A549 (cell line): ENCODE measurements around the gene DEUP1. TPM values are rescaled to one million over a fixed set of nuclear protein-coding genes. Genes with fewer than 3 reads are reported as not detected.

Experiments
- ATAC-seq, 2 experiments: fragments of 200-7000 bp in 1 of 2; fragments of >200 bp in 1 of 2; cut with Nextera tagmentation in 1 of 2; cut with Tn5 transposase in 1 of 2; 3 replicates each; pipeline versions ENCODE4 v1.8.0 to v1.9.1; 2018 to 2020; ENCODE audit warnings: mild to moderate bottlenecking in 1 of 2, moderate library complexity in 1 of 2
- CTCF ChIA-PET: fragments of 300-600 bp; sonication (Branson Sonifier 250); formaldehyde crosslinking; extraction: SDS; loops from one replicate; lab custom pipeline; 2021; ENCODE audit warnings: antibody characterized with exemption, inconsistent platforms; lab: Yijun Ruan, JAX
- POLR2A ChIA-PET: fragments of 350-600 bp; formaldehyde crosslinking; extraction: SDS; loops from one replicate; lab custom pipeline; 2021; ENCODE audit warnings: antibody characterized with exemption, inconsistent platforms; lab: Yijun Ruan, JAX
- DNase-seq, 2 experiments: peaks; one replicate each; pipeline versions ENCODE4 v3.0.0 to v3.0.0-alpha.2; 2011 to 2016; ENCODE audit warnings: low read depth in 1 of 2, low spot score in 1 of 2
- FAIRE-seq: peaks from 2 replicates; lab custom pipeline; 2011; peaks lifted over from hg19 to GRCh38; lab: Jason Lieb, UNC
- H3K27ac ChIP-seq, 2 experiments: fragments of >200 bp; sonication (Bioruptor Twin); formaldehyde crosslinking; 3 replicates each; pipeline ENCODE4 v1.5.1; 2016 to 2017
- H3K4me1 ChIP-seq: fragments of >200 bp; sonication (Bioruptor Twin); formaldehyde crosslinking; 3 replicates; pipeline ENCODE4 v1.6.1; 2016
- H3K4me2 ChIP-seq: fragments of >200 bp; sonication (Bioruptor Twin); formaldehyde crosslinking; 3 replicates; pipeline ENCODE4 v1.6.1; 2016
- H3K4me3 ChIP-seq: fragments of >200 bp; sonication (Bioruptor Twin); formaldehyde crosslinking; 3 replicates; pipeline ENCODE4 v1.5.1; 2016
- H3K9me3 ChIP-seq: fragments of >200 bp; sonication (Bioruptor Twin); formaldehyde crosslinking; 3 replicates; pipeline ENCODE4 v1.6.1; 2016
- CEBPB ChIP-seq, 2 experiments: fragments of >200 bp in 1 of 2; sonication (Bioruptor Twin) in 1 of 2; formaldehyde crosslinking in 1 of 2; IDR thresholded peaks; 2 replicates each; pipeline ENCODE4 v1.6.1; 2012 to 2016
- CHD4 ChIP-seq: fragments of 200-600 bp; sonication (generic); IDR thresholded peaks from 2 replicates; pipeline ENCODE4 v1.6.1; 2016; ENCODE audit warnings: antibody characterized with exemption, mild to moderate bottlenecking, borderline replicate concordance
- EHF ChIP-seq: fragments of 250-450 bp; sonication (Bioruptor Pico); IDR thresholded peaks from 2 replicates; pipeline ENCODE4 v1.5.0; 2020; ENCODE audit warnings: mild to moderate bottlenecking
- EP300 ChIP-seq, 2 experiments: fragments of >200 bp; sonication (Bioruptor Twin); formaldehyde crosslinking; IDR thresholded peaks; 2 replicates in 1 of 2; 3 replicates in 1 of 2; pipeline ENCODE4 v1.6.1; 2016 to 2017
- ESRRA ChIP-seq: fragments of 150-350 bp; IDR thresholded peaks from 2 replicates; pipeline ENCODE4 v1.6.1; 2014; ENCODE audit warnings: mild to moderate bottlenecking, low read length, borderline replicate concordance
- FOSB ChIP-seq: fragments of 250-450 bp; sonication (Bioruptor Pico); IDR thresholded peaks from 2 replicates; pipeline ENCODE4 v1.5.0; 2020; ENCODE audit warnings: mild to moderate bottlenecking, moderate library complexity
- FOSL2 ChIP-seq, 2 experiments: fragments of 450-650 bp in 1 of 2; fragments of >200 bp in 1 of 2; sonication (Bioruptor Twin) in 1 of 2; formaldehyde crosslinking; IDR thresholded peaks; 2 replicates each; pipeline versions ENCODE4 v1.5.0 to v1.6.1; 2016 to 2020; ENCODE audit warnings: mild to moderate bottlenecking in 1 of 2, moderate library complexity in 1 of 2
- HDAC2 ChIP-seq: fragments of 200-600 bp; sonication (generic); IDR thresholded peaks from 2 replicates; pipeline ENCODE4 v1.6.1; 2016
- HEYL ChIP-seq: fragments of 250-450 bp; sonication (Bioruptor Pico); IDR thresholded peaks from 2 replicates; pipeline ENCODE4 v1.8.0; 2021; ENCODE audit warnings: mild to moderate bottlenecking, moderate library complexity
- HOXA7 ChIP-seq: fragments of 250-450 bp; sonication (Bioruptor Pico); IDR thresholded peaks from 2 replicates; pipeline ENCODE4 v1.5.0; 2020; ENCODE audit warnings: mild to moderate bottlenecking, moderate library complexity
- JUN ChIP-seq, 2 experiments: fragments of >200 bp; sonication (Bioruptor Twin); formaldehyde crosslinking; IDR thresholded peaks; 2 replicates in 1 of 2; 3 replicates in 1 of 2; pipeline ENCODE4 v1.6.1; 2016 to 2017
- JUNB ChIP-seq: fragments of >200 bp; sonication (Bioruptor Twin); formaldehyde crosslinking; IDR thresholded peaks from 2 replicates; pipeline ENCODE4 v1.6.1; 2016
- KDM5A ChIP-seq: fragments of 200-600 bp; sonication (generic); IDR thresholded peaks from 2 replicates; pipeline ENCODE4 v1.6.1; 2016; ENCODE audit warnings: antibody characterized with exemption, mild to moderate bottlenecking
- NFE2L2 ChIP-seq: fragments of 150-350 bp; conservative IDR thresholded peaks from 2 replicates; pipeline ENCODE4 v1.6.1; 2014; ENCODE audit warnings: low read length
- NPAS2 ChIP-seq: fragments of 250-450 bp; sonication (Bioruptor Pico); IDR thresholded peaks from 2 replicates; pipeline ENCODE4 v1.8.0; 2022; ENCODE audit warnings: mild to moderate bottlenecking, moderate library complexity, borderline replicate concordance
- POLR2A ChIP-seq: IDR thresholded peaks from 2 replicates; pipeline ENCODE4 v1.6.1; 2012; ENCODE audit warnings: mild to moderate bottlenecking, low read length
- RAD21 ChIP-seq, 2 experiments: fragments of >200 bp in 1 of 2; sonication (Bioruptor Twin) in 1 of 2; formaldehyde crosslinking in 1 of 2; IDR thresholded peaks in 1 of 2; conservative IDR thresholded peaks in 1 of 2; 2 replicates in 1 of 2; 3 replicates in 1 of 2; pipeline ENCODE4 v1.6.1; 2012 to 2018; ENCODE audit warnings: inconsistent platforms in 1 of 2
- RCOR1 ChIP-seq: fragments of 150-350 bp; IDR thresholded peaks from 2 replicates; pipeline ENCODE4 v1.6.1; 2014; ENCODE audit warnings: antibody characterized with exemption, low read length, low read depth
- RFX5 ChIP-seq: fragments of 450-650 bp; IDR thresholded peaks from 2 replicates; pipeline ENCODE4 v1.7.1; 2014; ENCODE audit warnings: antibody characterized with exemption, mild to moderate bottlenecking, moderate library complexity
- SREBF2 ChIP-seq: fragments of 450-650 bp; IDR thresholded peaks from 2 replicates; pipeline ENCODE4 v1.6.1; 2014; ENCODE audit warnings: mild to moderate bottlenecking, moderate library complexity
- TP53 ChIP-seq: fragments of 250-450 bp; sonication (Bioruptor Pico); IDR thresholded peaks from 2 replicates; pipeline ENCODE4 v1.5.0; 2021; ENCODE audit warnings: mild to moderate bottlenecking, moderate library complexity
- ZC3H11A ChIP-seq: fragments of 450-650 bp; IDR thresholded peaks from 2 replicates; pipeline ENCODE4 v1.6.1; 2014; ENCODE audit warnings: antibody characterized with exemption, mild to moderate bottlenecking
- ZFP36 ChIP-seq: fragments of 450-650 bp; IDR thresholded peaks from 2 replicates; pipeline ENCODE4 v1.6.1; 2014; ENCODE audit warnings: borderline replicate concordance; ENCODE audit not compliant: partially characterized antibody
- ZSCAN20 ChIP-seq: fragments of 250-450 bp; sonication (Bioruptor Pico); IDR thresholded peaks from 2 replicates; pipeline ENCODE4 v1.8.0; 2022; ENCODE audit warnings: mild to moderate bottlenecking, moderate library complexity
- WGBS: methylation state at CpG from one replicate; pipeline ENCODE4 v1.1.6; 2017; ENCODE audit errors: missing lambda C conversion rate; 5-methylcytosine and 5-hydroxymethylcytosine counted together
- polyA plus RNA-seq, 4 experiments: library from polyadenylated mRNA; depleted of rRNA in 3 of 4; stranded (reverse); fragments of >200 nt; fragmentation: RNase III in 1 of 4; extraction: RNeasy Plus Mini Kit Qiagen cat#74134 plus additional on column Dnase treatment in 1 of 4; gene quantifications; 2 replicates in 3 of 4; 3 replicates in 1 of 4; pipeline ENCODE4 v1.2.3, GENCODE V29; 2011 to 2017
- TF ChIP-seq, protein P1 (sequence below): fragments of >200 bp; sonication (Bioruptor Twin); formaldehyde crosslinking; IDR thresholded peaks from 3 replicates; pipeline ENCODE4 v1.5.1; 2016
- TF ChIP-seq, protein P2 (sequence below): fragments of 250-450 bp; sonication (Bioruptor Pico); IDR thresholded peaks from 2 replicates; pipeline ENCODE4 v1.5.0; 2021; ENCODE audit warnings: mild to moderate bottlenecking, moderate library complexity, borderline replicate concordance
- TF ChIP-seq, protein P3 (sequence below): fragments of 150-350 bp; IDR thresholded peaks from 2 replicates; pipeline ENCODE4 v1.6.1; 2014; ENCODE audit warnings: low read depth, mild to moderate bottlenecking, low read length

Gene DEUP1
- polyA plus RNA-seq, 2 of the 4 experiments (the other 2 are of a cell fraction), result not detected

DNA sequence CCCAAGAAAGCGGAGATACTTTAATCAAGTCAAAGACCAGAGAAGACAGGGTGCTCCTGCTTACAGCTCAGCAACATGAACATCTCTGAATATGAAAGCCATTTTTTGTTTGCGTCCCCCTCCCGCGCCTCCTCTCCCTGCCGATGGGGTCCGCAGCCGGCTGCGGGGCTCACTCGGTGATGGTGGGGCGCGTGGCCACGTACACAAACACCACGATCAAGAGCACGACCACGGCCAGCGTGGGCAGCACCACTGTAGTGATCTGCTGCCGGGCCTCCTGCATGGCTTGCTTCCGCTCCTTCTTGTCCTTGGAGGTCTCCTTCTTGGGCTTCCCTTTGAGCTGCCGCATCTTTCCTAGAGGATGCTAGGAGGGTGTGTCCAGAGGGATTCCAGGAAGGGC lies 148.3 kb downstream of the DEUP1 start:
- FAIRE-seq (no peak), DNase-seq (no peak), ATAC-seq (no peak)
- WGBS, result 90% methylated on average over 18 of the region's 19 CpGs
- Histone ChIP-seq H3K4me3 (no peak overlapping the region), H3K27ac (no peak overlapping the region), H3K4me1 (peaks cover 15% of the 10 kb centered on the region), H3K9me3 (0 out of 3 replicates have a peak, but pooled peaks cover 3% of the 10 kb centered on the region), H3K4me2 (no peak overlapping the region)
- CTCF ChIA-PET, result interaction anchor here (0.7 to 0.8 kb wide), 2 partner anchors 11 to 41 kb away, joined by 3 read pairs; no protein-coding TSS in a partner anchor
- POLR2A ChIA-PET, result no interaction called here
- TF ChIP-seq FOSL2 (IDR thresholded peaks at IDR 0.05) (no peak), FOSL2 (CRISPR knock-in tag; IDR thresholded peaks at IDR 0.05) (no peak), POLR2A (no peak), KDM5A (no peak), EP300 (IDR thresholded peaks at IDR 0.05) (no peak), RAD21 (conservative IDR thresholded peaks at IDR 0.05 in 1 of 2, IDR thresholded peaks at IDR 0.05 in 1 of 2) (no peak), ESRRA (no peak), NFE2L2 (no peak), TP53 (CRISPR knock-in tag) (no peak), ZC3H11A (no peak), FOSB (CRISPR knock-in tag) (no peak), RFX5 (no peak), JUNB (no peak), HEYL (no peak), NPAS2 (CRISPR knock-in tag) (no peak), HDAC2 (no peak), EHF (CRISPR knock-in tag) (no peak), ZSCAN20 (CRISPR knock-in tag) (no peak)

DNA sequence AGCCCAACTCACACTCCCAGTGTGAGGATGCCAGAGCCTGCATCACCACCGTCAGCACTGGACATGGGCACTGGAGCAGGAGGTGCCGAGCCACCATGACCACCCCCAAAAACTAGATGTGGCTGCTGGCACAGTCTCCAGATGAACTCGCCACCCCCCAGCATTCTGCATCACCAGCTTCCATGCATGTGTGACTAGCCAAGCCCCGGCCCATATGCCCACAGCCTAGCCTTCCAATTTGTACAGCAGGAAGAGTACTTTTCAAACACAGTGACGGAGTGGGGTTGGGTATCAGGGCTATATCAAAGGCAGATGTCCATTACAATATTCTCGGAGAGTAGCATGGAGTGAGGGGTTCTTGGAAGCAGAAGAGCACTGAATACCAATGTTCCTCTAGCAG lies 149.7 kb downstream of the DEUP1 start:
- CTCF ChIA-PET, result no interaction called here
- H3K4me1 ChIP-seq, result peaks cover 15% of the 10 kb centered on the region
- TF ChIP-seq CHD4 (no peak), NPAS2 (CRISPR knock-in tag) (no peak), CEBPB (IDR thresholded peaks at IDR 0.05) (no peak), HOXA7 (CRISPR knock-in tag) (no peak), RCOR1 (no peak), JUN (IDR thresholded peaks at IDR 0.05) (no peak), TP53 (CRISPR knock-in tag) (no peak), POLR2A (no peak), ZC3H11A (no peak), ESRRA (no peak), SREBF2 (no peak), ZFP36 (no peak)
- TF ChIP-seq, protein P1, sequence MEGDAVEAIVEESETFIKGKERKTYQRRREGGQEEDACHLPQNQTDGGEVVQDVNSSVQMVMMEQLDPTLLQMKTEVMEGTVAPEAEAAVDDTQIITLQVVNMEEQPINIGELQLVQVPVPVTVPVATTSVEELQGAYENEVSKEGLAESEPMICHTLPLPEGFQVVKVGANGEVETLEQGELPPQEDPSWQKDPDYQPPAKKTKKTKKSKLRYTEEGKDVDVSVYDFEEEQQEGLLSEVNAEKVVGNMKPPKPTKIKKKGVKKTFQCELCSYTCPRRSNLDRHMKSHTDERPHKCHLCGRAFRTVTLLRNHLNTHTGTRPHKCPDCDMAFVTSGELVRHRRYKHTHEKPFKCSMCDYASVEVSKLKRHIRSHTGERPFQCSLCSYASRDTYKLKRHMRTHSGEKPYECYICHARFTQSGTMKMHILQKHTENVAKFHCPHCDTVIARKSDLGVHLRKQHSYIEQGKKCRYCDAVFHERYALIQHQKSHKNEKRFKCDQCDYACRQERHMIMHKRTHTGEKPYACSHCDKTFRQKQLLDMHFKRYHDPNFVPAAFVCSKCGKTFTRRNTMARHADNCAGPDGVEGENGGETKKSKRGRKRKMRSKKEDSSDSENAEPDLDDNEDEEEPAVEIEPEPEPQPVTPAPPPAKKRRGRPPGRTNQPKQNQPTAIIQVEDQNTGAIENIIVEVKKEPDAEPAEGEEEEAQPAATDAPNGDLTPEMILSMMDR, result no peak
- TF ChIP-seq, protein P2, sequence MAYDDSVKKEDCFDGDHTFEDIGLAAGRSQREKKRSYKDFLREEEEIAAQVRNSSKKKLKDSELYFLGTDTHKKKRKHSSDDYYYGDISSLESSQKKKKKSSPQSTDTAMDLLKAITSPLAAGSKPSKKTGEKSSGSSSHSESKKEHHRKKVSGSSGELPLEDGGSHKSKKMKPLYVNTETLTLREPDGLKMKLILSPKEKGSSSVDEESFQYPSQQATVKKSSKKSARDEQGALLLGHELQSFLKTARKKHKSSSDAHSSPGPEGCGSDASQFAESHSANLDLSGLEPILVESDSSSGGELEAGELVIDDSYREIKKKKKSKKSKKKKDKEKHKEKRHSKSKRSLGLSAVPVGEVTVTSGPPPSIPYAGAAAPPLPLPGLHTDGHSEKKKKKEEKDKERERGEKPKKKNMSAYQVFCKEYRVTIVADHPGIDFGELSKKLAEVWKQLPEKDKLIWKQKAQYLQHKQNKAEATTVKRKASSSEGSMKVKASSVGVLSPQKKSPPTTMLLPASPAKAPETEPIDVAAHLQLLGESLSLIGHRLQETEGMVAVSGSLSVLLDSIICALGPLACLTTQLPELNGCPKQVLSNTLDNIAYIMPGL (CRISPR knock-in tag), result no peak
- TF ChIP-seq, protein P3, sequence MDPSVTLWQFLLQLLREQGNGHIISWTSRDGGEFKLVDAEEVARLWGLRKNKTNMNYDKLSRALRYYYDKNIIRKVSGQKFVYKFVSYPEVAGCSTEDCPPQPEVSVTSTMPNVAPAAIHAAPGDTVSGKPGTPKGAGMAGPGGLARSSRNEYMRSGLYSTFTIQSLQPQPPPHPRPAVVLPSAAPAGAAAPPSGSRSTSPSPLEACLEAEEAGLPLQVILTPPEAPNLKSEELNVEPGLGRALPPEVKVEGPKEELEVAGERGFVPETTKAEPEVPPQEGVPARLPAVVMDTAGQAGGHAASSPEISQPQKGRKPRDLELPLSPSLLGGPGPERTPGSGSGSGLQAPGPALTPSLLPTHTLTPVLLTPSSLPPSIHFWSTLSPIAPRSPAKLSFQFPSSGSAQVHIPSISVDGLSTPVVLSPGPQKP, result no peak
- TF ChIP-seq, all 56 proteins: peak for 0

More for the DNA sequence above, 149.7 kb downstream of the DEUP1 start:
- Histone ChIP-seq H3K4me3 (no peak overlapping the region), H3K27ac (no peak overlapping the region), H3K4me2 (no peak overlapping the region), H3K9me3 (0 out of 3 replicates have a peak, but pooled peaks cover under 1% of the 10 kb centered on the region)
- FAIRE-seq, result no peak
- no peak for DNase-seq
- no peak for ATAC-seq
- POLR2A ChIA-PET, result no interaction called here
- 89% methylated on average over 6 of the region's 6 CpGs for WGBS
